Esophagus (tissue), 2 donors: ENCODE measurements around the gene TANGO6. TPM values are rescaled to one million over a fixed set of nuclear protein-coding genes. Genes with fewer than 3 reads are reported as not detected.

ENCODE experiments used
- H3K27ac ChIP-seq, 2 donors: one replicate each; pipeline ENCODE4 v1.5.1; 2013; ENCODE audit warnings: low read depth in 2 of 2, mild to moderate bottlenecking in 2 of 2, inconsistent platforms in 1 of 2, low read length in 1 of 2, moderate library complexity in 1 of 2
- H3K27me3 ChIP-seq, 2 donors: one replicate each; pipeline ENCODE4 v1.6.1; 2013; ENCODE audit warnings: low read length in 2 of 2, control low read depth in 1 of 2, mild to moderate bottlenecking in 1 of 2; ENCODE audit not compliant: insufficient read depth in 2 of 2, control insufficient read depth in 1 of 2
- H3K36me3 ChIP-seq, 2 donors: one replicate each; pipeline ENCODE4 v1.6.1; 2013; ENCODE audit warnings: low read length in 1 of 2; ENCODE audit not compliant: control insufficient read depth in 2 of 2, insufficient read depth in 2 of 2
- H3K4me1 ChIP-seq, 2 donors: one replicate each; pipeline ENCODE4 v1.6.1; 2013; ENCODE audit warnings: low read length in 1 of 2; ENCODE audit not compliant: control insufficient read depth in 2 of 2, insufficient read depth in 2 of 2
- H3K4me3 ChIP-seq, 2 donors: one replicate each; pipeline ENCODE4 v1.5.1; 2013; ENCODE audit warnings: low read length in 2 of 2, mild to moderate bottlenecking in 2 of 2, low read depth in 1 of 2, moderate library complexity in 1 of 2
- H3K9me3 ChIP-seq, 2 donors: one replicate each; pipeline ENCODE4 v1.6.1; 2013; ENCODE audit warnings: mild to moderate bottlenecking in 2 of 2, low read depth in 1 of 2, low read length in 1 of 2, moderate library complexity in 1 of 2; ENCODE audit not compliant: control insufficient read depth in 2 of 2, insufficient read depth in 1 of 2
- WGBS, 2 donors: extraction: QIAGEN DNeasy Blood & Tissue Kit; methylation state at CpG; one replicate each; pipeline ENCODE4 v1.1.7; 2013; 5-methylcytosine and 5-hydroxymethylcytosine counted together
- polyA plus RNA-seq, 2 donors: library from polyadenylated mRNA; stranded (reverse); fragments of 200-250 nt; gene quantifications; one replicate each; pipeline ENCODE4 v1.2.3, GENCODE V29; 2013
- donor health status: healthy with polysubstance abuse.
- donor health status: Bipolar disorder and iron deficiency.

Gene TANGO6
- polyA plus RNA-seq, 2 donors = 2.2 to 4.8 TPM

- Histone ChIP-seq H3K4me1 (no peaks in the 10 kb centered on the region), H3K9me3 (peaks cover 0 to 2% of the 10 kb centered on the region in 2 donors), H3K27ac (peak overlapping the region in 1 of 2 donors; percentile 27), H3K27me3 (no peaks in the 10 kb centered on the region), H3K4me3 (no peak overlapping the region), H3K36me3 (peaks cover 0 to 4% of the 10 kb centered on the region in 2 donors)
- WGBS, 2 donors = 51 to 58% methylated on average over 1 of the region's 1 CpG
Measured at GRCh38 chr16:68943961-68944360, 100.6 kb downstream of the TANGO6 start.

GRCh38 chr16:68948230-68948910 lies 105.0 kb downstream of the TANGO6 start:
- H3K27me3 ChIP-seq = no peaks in the 10 kb centered on the region
- no peaks in the 10 kb centered on the region for H3K4me1 ChIP-seq
- H3K4me3 ChIP-seq = no peak overlapping the region
- H3K36me3 ChIP-seq = peaks cover 0 to 4% of the 10 kb centered on the region in 2 donors
- WGBS, 2 donors = 79 to 81% methylated on average over 1 of the region's 1 CpG
- H3K27ac ChIP-seq = no peak overlapping the region
- H3K9me3 ChIP-seq = peaks cover 0 to 2% of the 10 kb centered on the region in 2 donors

GRCh38 chr16:68951991-68952877 lies 108.9 kb downstream of the TANGO6 start:
- Histone ChIP-seq H3K27ac (no peak overlapping the region), H3K36me3 (no peaks in the 10 kb centered on the region), H3K4me3 (no peak overlapping the region), H3K27me3 (no peaks in the 10 kb centered on the region), H3K4me1 (peaks cover 0 to 3% of the 10 kb centered on the region in 2 donors), H3K9me3 (no peaks in the 10 kb centered on the region)
- 60 to 63% methylated on average over 2 of the region's 2 CpGs for WGBS, 2 donors

GRCh38 chr16:68954911-68955635 lies 111.7 kb downstream of the TANGO6 start:
- WGBS, 2 donors = 52 to 56% methylated on average over 8 of the region's 8 CpGs
- Histone ChIP-seq H3K9me3 (no peaks in the 10 kb centered on the region), H3K4me3 (no peak overlapping the region), H3K36me3 (no peaks in the 10 kb centered on the region), H3K27ac (no peak overlapping the region), H3K4me1 (peaks cover 0 to 3% of the 10 kb centered on the region in 2 donors), H3K27me3 (no peaks in the 10 kb centered on the region)

GRCh38 chr16:68960910-68961309 lies 117.6 kb downstream of the TANGO6 start:
- H3K4me3 ChIP-seq = no peak overlapping the region
- H3K9me3 ChIP-seq = no peaks in the 10 kb centered on the region
- no peak overlapping the region for H3K27ac ChIP-seq
- WGBS, 2 donors = 89% methylated on average over 5 of the region's 5 CpGs
- no peaks in the 10 kb centered on the region for H3K27me3 ChIP-seq
- H3K4me1 ChIP-seq = no peaks in the 10 kb centered on the region
- H3K36me3 ChIP-seq = no peaks in the 10 kb centered on the region

GRCh38 chr16:68961778-68962402 lies 118.6 kb downstream of the TANGO6 start:
- Histone ChIP-seq H3K27ac (no peak overlapping the region), H3K27me3 (no peaks in the 10 kb centered on the region), H3K9me3 (no peaks in the 10 kb centered on the region), H3K4me1 (no peaks in the 10 kb centered on the region), H3K36me3 (no peaks in the 10 kb centered on the region), H3K4me3 (no peak overlapping the region)
- WGBS, 2 donors = 83 to 87% methylated on average over 4 of the region's 4 CpGs

GRCh38 chr16:68969338-68969737 lies 126.0 kb downstream of the TANGO6 start:
- Histone ChIP-seq H3K9me3 (no peaks in the 10 kb centered on the region), H3K4me1 (no peaks in the 10 kb centered on the region), H3K27me3 (no peaks in the 10 kb centered on the region), H3K27ac (no peak overlapping the region), H3K4me3 (no peak overlapping the region), H3K36me3 (no peaks in the 10 kb centered on the region)
- WGBS, 2 donors = 83 to 88% methylated on average over 2 of the region's 2 CpGs

GRCh38 chr16:68972013-68972412 lies 128.7 kb downstream of the TANGO6 start:
- Histone ChIP-seq H3K4me1 (no peaks in the 10 kb centered on the region), H3K27ac (no peak overlapping the region), H3K9me3 (no peaks in the 10 kb centered on the region), H3K4me3 (no peak overlapping the region), H3K27me3 (no peaks in the 10 kb centered on the region), H3K36me3 (peaks cover 0 to 2% of the 10 kb centered on the region in 2 donors)
- WGBS, 2 donors = 89 to 97% methylated on average over 4 of the region's 4 CpGs

GRCh38 chr16:68972720-68973119 lies 129.4 kb downstream of the TANGO6 start:
- H3K36me3 ChIP-seq = peaks cover 0 to 2% of the 10 kb centered on the region in 2 donors
- 65 to 69% methylated on average over 4 of the region's 4 CpGs for WGBS, 2 donors
- H3K27ac ChIP-seq = peak overlapping the region in 1 of 2 donors; percentile 0
- no peak overlapping the region for H3K4me3 ChIP-seq
- no peaks in the 10 kb centered on the region for H3K9me3 ChIP-seq
- H3K4me1 ChIP-seq = no peaks in the 10 kb centered on the region
- no peaks in the 10 kb centered on the region for H3K27me3 ChIP-seq
